Natural killer cell treated with Interleukin-12 subunit alpha and Interleukin-12 subunit beta and Interleukin-15 and Interleukin-18, amount 100 ng/mL, for 72 hours (primary cell): Measurements from ENCODE around the gene LOXL1. TPM values are rescaled to one million over a fixed set of nuclear protein-coding genes. Genes with fewer than 3 reads are reported as not detected.
"Not testable (repeated sequence)": the region's sequence is repeated elsewhere in the genome, so short reads cannot be mapped to it uniquely, and the experiment has no call there.

Experiments used
- ATAC-seq, 2 donors: fragments of 150-1000 bp; cut with Tn5 transposase in 1 of 2; sonication (Bioruptor Pico), chemical (Tn5 transposase) in 1 of 2; 2 replicates each; pipeline ENCODE4 v1.10.0; 2021
- DNase-seq: peaks from one replicate; pipeline ENCODE4 v3.0.0; 2022; ENCODE audit warnings: low spot score
- H3K27ac Mint-ChIP-seq, 2 donors: 1 replicate in 1 of 2; 2 replicates in 1 of 2; pipeline ENCODE4 v1.8.0; 2022; ENCODE audit warnings: mixed read lengths in 2 of 2, mild to moderate bottlenecking in 1 of 2, moderate library complexity in 1 of 2
- H3K27me3 Mint-ChIP-seq, 2 donors: 1 replicate in 1 of 2; 2 replicates in 1 of 2; pipeline ENCODE4 v1.8.0; 2022; ENCODE audit warnings: mixed read lengths in 2 of 2
- H3K36me3 Mint-ChIP-seq: one replicate; pipeline ENCODE4 v1.8.0; 2022; ENCODE audit warnings: mixed read lengths
- H3K4me1 Mint-ChIP-seq, 2 donors: 1 replicate in 1 of 2; 2 replicates in 1 of 2; pipeline ENCODE4 v1.8.0; 2022; ENCODE audit warnings: low read depth in 2 of 2, mixed read lengths in 2 of 2, mild to moderate bottlenecking in 1 of 2
- H3K4me3 Mint-ChIP-seq: one replicate; pipeline ENCODE4 v1.8.0; 2022; ENCODE audit warnings: mixed read lengths
- H3K9me3 Mint-ChIP-seq: 2 replicates; pipeline ENCODE4 v1.8.0; 2022; ENCODE audit warnings: mixed read lengths
- total RNA-seq, 2 donors: library from RNA; stranded (reverse); gene quantifications; one replicate each; pipeline ENCODE4 v1.2.3, GENCODE V29; 2022

The LOXL1 gene
- total RNA-seq, 2 donors from 2014 or later: 0.36 to 4.3 TPM

DNA sequence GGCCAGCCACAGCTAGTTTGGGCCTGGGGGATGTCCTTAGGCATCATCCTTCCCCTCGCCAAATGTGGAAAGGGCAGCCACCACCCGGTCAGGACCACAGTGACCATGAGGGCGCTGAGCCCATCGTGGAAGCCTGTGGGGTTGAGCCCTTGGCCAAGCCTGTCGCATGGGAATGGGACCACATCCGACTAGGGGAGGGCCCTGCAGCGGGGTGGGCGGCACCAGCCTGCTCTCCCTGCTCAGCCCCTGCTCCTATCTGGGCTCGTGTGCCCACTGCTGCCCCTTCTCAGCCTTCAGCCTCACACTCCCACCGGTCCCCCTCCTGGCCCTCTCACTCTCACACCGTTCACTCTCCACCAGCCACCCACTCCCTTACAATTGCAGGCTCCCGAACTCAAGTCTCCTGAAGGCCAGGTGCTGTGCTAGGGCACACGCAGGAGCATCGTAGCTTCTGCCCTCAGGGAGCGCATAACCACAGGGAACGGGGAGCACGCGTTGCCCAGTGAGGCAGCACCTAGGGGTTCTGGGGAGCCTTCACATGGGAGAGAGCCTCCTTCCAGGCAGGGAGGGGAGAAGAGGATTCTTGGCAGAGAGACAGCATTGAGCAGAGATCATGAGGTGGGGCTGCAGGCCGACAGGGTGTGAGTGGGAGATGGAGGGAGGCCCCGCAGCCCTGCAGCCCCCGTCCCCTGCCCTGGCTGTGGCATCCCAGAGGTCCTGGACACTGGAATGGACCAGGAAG is 26.1 kb downstream of the LOXL1 start:
- no peak overlapping the region for H3K4me3 Mint-ChIP-seq
- H3K27ac Mint-ChIP-seq: no peak overlapping the region
- no peaks in the 10 kb centered on the region for H3K27me3 Mint-ChIP-seq
- no peak for DNase-seq
- peaks cover 12 to 17% of the 10 kb centered on the region in 2 donors for H3K4me1 Mint-ChIP-seq
- no peaks in the 10 kb centered on the region for H3K9me3 Mint-ChIP-seq
- H3K36me3 Mint-ChIP-seq: no peaks in the 10 kb centered on the region
- no peak for ATAC-seq

DNA sequence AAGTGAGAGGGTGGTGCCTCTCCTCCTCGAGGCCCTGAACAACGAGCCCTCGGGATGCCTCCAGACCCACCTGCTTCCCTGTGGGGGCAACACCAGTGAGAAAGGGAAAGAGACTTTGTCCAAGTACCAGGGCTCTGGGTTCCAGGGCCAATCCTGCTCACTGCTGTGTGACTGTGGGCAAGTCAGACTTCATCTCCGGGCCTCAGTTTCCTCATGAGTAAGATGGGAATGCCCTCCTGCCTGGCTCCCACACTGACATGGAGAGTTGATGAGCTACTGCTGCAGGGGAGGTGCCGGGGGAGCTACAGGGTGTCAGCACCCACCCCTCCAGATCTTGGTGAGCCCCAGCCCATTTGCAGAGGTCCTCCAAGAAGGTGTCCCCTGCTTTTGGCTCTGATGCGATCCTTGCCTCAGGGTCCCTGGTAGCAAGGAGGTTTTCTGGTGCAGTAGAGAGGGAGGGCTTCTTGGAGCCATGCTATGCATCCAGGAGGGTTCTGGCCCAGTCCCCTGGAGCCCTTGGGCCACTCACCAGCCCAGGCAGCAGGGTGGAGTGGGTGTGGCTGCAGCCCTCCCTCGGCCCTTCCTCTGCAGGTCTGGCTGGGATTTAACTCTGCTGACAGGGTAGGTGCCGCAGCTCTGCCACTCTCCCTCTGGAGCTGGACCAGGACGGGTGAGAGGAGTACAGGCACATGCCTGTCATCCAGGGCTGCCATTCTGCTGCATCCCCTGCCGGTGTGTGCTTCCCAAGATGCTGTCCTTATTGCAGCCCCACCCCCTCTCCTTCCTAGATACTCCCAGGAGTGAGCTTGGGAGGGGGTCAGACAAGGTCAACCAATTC is 26.9 kb downstream of the LOXL1 start:
- Mint-ChIP-seq H3K4me3 (no peak overlapping the region), H3K36me3 (no peaks in the 10 kb centered on the region), H3K4me1 (peaks cover 12 to 22% of the 10 kb centered on the region in 2 donors), H3K27ac (no peak overlapping the region), H3K27me3 (peaks cover 0 to 2% of the 10 kb centered on the region in 2 donors), H3K9me3 (no peaks in the 10 kb centered on the region)
- DNase-seq (no peak), ATAC-seq (no peak)

GRCh38 chr15:73954188-73955145 is 28.2 kb downstream of the LOXL1 start:
- Mint-ChIP-seq H3K27ac (no peak overlapping the region), H3K9me3 (no peaks in the 10 kb centered on the region), H3K4me3 (no peak overlapping the region), H3K4me1 (peaks cover 16 to 26% of the 10 kb centered on the region in 2 donors), H3K36me3 (no peaks in the 10 kb centered on the region), H3K27me3 (peaks cover 0 to 2% of the 10 kb centered on the region in 2 donors)
- ATAC-seq: no peak
- no peak for DNase-seq

- H3K4me3 Mint-ChIP-seq: no peak overlapping the region
- peaks cover 19 to 30% of the 10 kb centered on the region in 2 donors for H3K4me1 Mint-ChIP-seq
- H3K27me3 Mint-ChIP-seq: peaks cover 0 to 2% of the 10 kb centered on the region in 2 donors
- ATAC-seq (no peak), DNase-seq (no peak)
- H3K9me3 Mint-ChIP-seq: no peaks in the 10 kb centered on the region
- H3K27ac Mint-ChIP-seq: no peak overlapping the region
- no peaks in the 10 kb centered on the region for H3K36me3 Mint-ChIP-seq
These were observed 29.1 kb downstream of the LOXL1 start for GRCh38 chr15:73955326-73955725.

- Mint-ChIP-seq H3K36me3 (no peaks in the 10 kb centered on the region), H3K4me1 (peaks cover 15 to 22% of the 10 kb centered on the region in 2 donors), H3K27me3 (peaks cover 0 to 2% of the 10 kb centered on the region in 2 donors), H3K9me3 (no peaks in the 10 kb centered on the region), H3K4me3 (no peak overlapping the region), H3K27ac (no peak overlapping the region)
- ATAC-seq: no peak
- no peak for DNase-seq
These were observed 29.8 kb downstream of the LOXL1 start for GRCh38 chr15:73955861-73956742.

DNA sequence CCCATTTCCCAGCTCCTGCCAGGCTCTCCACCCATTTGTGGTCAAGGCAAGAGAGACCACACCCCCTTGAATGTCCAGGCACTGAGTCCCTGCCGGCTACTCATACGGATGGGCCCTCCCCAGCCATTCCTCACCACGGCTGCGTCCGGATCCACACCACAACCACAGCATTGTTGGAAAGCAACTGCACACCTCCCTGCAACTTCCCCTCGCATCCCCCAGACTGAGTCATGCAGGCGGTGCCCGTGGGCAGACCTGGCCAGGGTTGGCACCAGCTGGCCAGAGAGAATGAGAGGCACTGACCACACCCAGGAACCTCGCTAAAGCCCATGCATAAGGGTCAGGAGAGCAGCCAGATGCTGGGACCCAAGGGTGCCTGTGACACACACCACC is 30.5 kb downstream of the LOXL1 start:
- ATAC-seq: peak; percentile 26 to 46
- H3K9me3 Mint-ChIP-seq: no peaks in the 10 kb centered on the region
- H3K36me3 Mint-ChIP-seq: no peaks in the 10 kb centered on the region
- peaks cover 0 to 2% of the 10 kb centered on the region in 2 donors for H3K27me3 Mint-ChIP-seq
- no peak overlapping the region for H3K4me3 Mint-ChIP-seq
- peaks cover 12 to 18% of the 10 kb centered on the region in 2 donors for H3K4me1 Mint-ChIP-seq
- no peak overlapping the region for H3K27ac Mint-ChIP-seq
- no peak for DNase-seq

- peaks cover 12 to 18% of the 10 kb centered on the region in 2 donors for H3K4me1 Mint-ChIP-seq
- H3K27ac Mint-ChIP-seq: no peak overlapping the region
- ATAC-seq (no peak), DNase-seq (no peak)
- H3K36me3 Mint-ChIP-seq: no peaks in the 10 kb centered on the region
- peaks cover 0 to 2% of the 10 kb centered on the region in 2 donors for H3K27me3 Mint-ChIP-seq
- H3K9me3 Mint-ChIP-seq: no peaks in the 10 kb centered on the region
- H3K4me3 Mint-ChIP-seq: no peak overlapping the region
These were observed 31.0 kb downstream of the LOXL1 start for GRCh38 chr15:73957276-73957675.

DNA sequence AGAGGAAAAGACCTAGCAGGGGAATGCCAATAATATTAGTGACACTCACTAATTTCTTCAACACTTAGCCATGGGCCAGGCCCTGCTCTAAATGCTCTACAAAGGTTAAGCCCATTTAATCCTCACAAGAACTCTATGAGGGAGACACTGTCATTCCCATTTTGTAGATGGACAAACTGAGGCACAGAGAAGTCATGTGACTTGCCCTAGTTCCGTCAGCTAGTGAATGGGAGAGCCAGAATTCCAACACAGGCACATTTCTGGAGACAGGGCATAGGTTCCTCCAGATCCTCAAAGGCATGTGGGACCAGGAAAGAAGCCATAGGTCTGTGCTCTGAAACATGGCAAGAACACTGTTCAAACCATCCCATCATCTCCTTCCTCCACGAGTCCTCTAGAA is 31.5 kb downstream of the LOXL1 start:
- no peak overlapping the region for H3K4me3 Mint-ChIP-seq
- no peaks in the 10 kb centered on the region for H3K36me3 Mint-ChIP-seq
- no peaks in the 10 kb centered on the region for H3K9me3 Mint-ChIP-seq
- ATAC-seq (no peak), DNase-seq (no peak)
- H3K27me3 Mint-ChIP-seq: peaks cover 0 to 2% of the 10 kb centered on the region in 2 donors
- peaks cover 12 to 18% of the 10 kb centered on the region in 2 donors for H3K4me1 Mint-ChIP-seq
- no peak overlapping the region for H3K27ac Mint-ChIP-seq

GRCh38 chr15:73959012-73959581 is 32.8 kb downstream of the LOXL1 start:
- H3K27ac Mint-ChIP-seq: no peak overlapping the region
- H3K4me3 Mint-ChIP-seq: no peak overlapping the region
- no peaks in the 10 kb centered on the region for H3K9me3 Mint-ChIP-seq
- no peaks in the 10 kb centered on the region for H3K36me3 Mint-ChIP-seq
- DNase-seq (no peak), ATAC-seq (peak; percentile 20 to 77)
- peaks cover 0 to 5% of the 10 kb centered on the region in 2 donors for H3K27me3 Mint-ChIP-seq
- peaks cover 12 to 18% of the 10 kb centered on the region in 2 donors for H3K4me1 Mint-ChIP-seq

DNA sequence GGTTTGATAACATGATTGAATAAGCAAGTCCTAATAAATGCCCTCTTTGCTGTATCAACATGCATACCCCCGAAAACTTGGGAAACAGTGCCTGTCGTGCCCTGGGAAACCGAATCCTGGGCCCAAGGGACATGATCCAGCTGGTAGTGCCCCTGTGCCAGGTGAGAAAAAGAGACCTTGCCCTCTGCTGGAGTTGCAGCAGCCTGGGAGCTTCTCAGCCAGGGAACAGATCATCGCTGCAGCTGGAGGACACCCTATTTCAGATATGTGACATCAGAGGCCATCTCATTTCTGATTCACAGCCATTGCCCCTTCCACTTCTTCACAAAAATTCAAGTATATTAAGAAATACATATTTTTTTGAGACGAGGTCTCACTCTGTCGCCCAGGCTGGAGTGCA is 33.5 kb downstream of the LOXL1 start:
- Mint-ChIP-seq H3K36me3 (no peaks in the 10 kb centered on the region), H3K4me3 (peak overlapping the region; percentile 20), H3K4me1 (peaks cover 15 to 21% of the 10 kb centered on the region in 2 donors), H3K27me3 (peaks cover 0 to 7% of the 10 kb centered on the region in 2 donors), H3K27ac (no peak overlapping the region), H3K9me3 (no peaks in the 10 kb centered on the region)
- DNase-seq (no peak), ATAC-seq (no peak)

- not testable (repeated sequence) for H3K36me3 Mint-ChIP-seq
These were observed 34.3 kb downstream of the LOXL1 start for GRCh38 chr15:73960472-73961070.

GRCh38 chr15:73962433-73962832 is 36.2 kb downstream of the LOXL1 start:
- Mint-ChIP-seq H3K27ac (no peak overlapping the region), H3K27me3 (peaks cover 0 to 8% of the 10 kb centered on the region in 2 donors), H3K9me3 (no peaks in the 10 kb centered on the region), H3K4me1 (peaks cover 27 to 36% of the 10 kb centered on the region in 2 donors), H3K36me3 (no peaks in the 10 kb centered on the region), H3K4me3 (no peak overlapping the region)
- ATAC-seq (no peak), DNase-seq (no peak)

More at GRCh38 chr15:73960472-73961070, 34.3 kb downstream of the LOXL1 start:
- H3K9me3 Mint-ChIP-seq, ATAC-seq, H3K4me3 Mint-ChIP-seq, H3K27me3 Mint-ChIP-seq, H3K27ac Mint-ChIP-seq, DNase-seq: not testable (repeated sequence)
- H3K4me1 Mint-ChIP-seq: peaks cover 20 to 29% of the 10 kb centered on the region in 2 donors
